K562 (cell line): ENCODE measurements around the gene POLR3G. TPM values are rescaled to one million over a fixed set of nuclear protein-coding genes. Genes with fewer than 3 reads are reported as not detected.

Experiments used
- EP400 ChIP-seq: fragments of 450-650 bp; IDR thresholded peaks from 2 replicates; pipeline ENCODE4 v1.6.1; 2017; ENCODE audit warnings: antibody characterized with exemption, mild to moderate bottlenecking, moderate library complexity
- GABPB2 ChIP-seq: fragments of 250-450 bp; sonication (Bioruptor Pico); conservative IDR thresholded peaks from 2 replicates; pipeline ENCODE4 v1.5.1; 2021; ENCODE audit warnings: mild to moderate bottlenecking
- KLF13 ChIP-seq: fragments of 450-650 bp; IDR thresholded peaks from 2 replicates; pipeline ENCODE4 v1.6.1; 2016; ENCODE audit warnings: missing genetic modification characterization, low read depth, mild to moderate bottlenecking, missing compliant biosample characterization, moderate library complexity, borderline replicate concordance
- MYC ChIP-seq, 2 experiments: fragments of 250-450 bp in 1 of 2; sonication (Bioruptor Pico) in 1 of 2; IDR thresholded peaks; 2 replicates each; pipeline versions ENCODE4 v1.5.1 to v1.6.1; 2012 to 2021; ENCODE audit warnings: low read depth in 2 of 2, borderline replicate concordance in 1 of 2, improper control_type of control experiment in 1 of 2, low read length in 1 of 2, mild to moderate bottlenecking in 1 of 2, moderate library complexity in 1 of 2
- NCOA6 ChIP-seq: fragments of 450-650 bp; IDR thresholded peaks from 2 replicates; pipeline ENCODE4 v1.6.1; 2017; ENCODE audit warnings: mild to moderate bottlenecking
- POLR3G ChIP-seq: IDR thresholded peaks from 2 replicates; pipeline ENCODE4 v1.6.1; 2011; ENCODE audit not compliant: insufficient read length, insufficient replicate concordance; ENCODE audit errors: extremely low read depth
- SRSF1 ChIP-seq: fragments of 200-400 bp; formaldehyde crosslinking; IDR thresholded peaks from 2 replicates; pipeline ENCODE4 v1.6.1; 2017; ENCODE audit warnings: mild to moderate bottlenecking, low read depth, low read length, moderate library complexity
- ZNF232 ChIP-seq: sonication (generic); formaldehyde crosslinking; IDR thresholded peaks from 2 replicates; pipeline ENCODE4 v1.8.0; 2022; ENCODE audit warnings: mild to moderate bottlenecking, missing genetic modification reagents
- ZNF699 ChIP-seq: fragments of 250-450 bp; sonication (Bioruptor Pico); IDR thresholded peaks from 2 replicates; pipeline ENCODE4 v1.8.0; 2021; ENCODE audit warnings: mild to moderate bottlenecking, moderate library complexity; ENCODE audit not compliant: insufficient replicate concordance
- ZNF79 ChIP-seq: fragments of 250-450 bp; sonication (Bioruptor Pico); IDR thresholded peaks from 2 replicates; pipeline ENCODE4 v1.4.0; 2020; ENCODE audit warnings: low read depth, mild to moderate bottlenecking, moderate library complexity
- ZSCAN29 ChIP-seq: fragments of 450-650 bp; IDR thresholded peaks from 2 replicates; pipeline ENCODE4 v1.6.1; 2017
- polyA plus RNA-seq, 8 experiments: library from polyadenylated mRNA; depleted of rRNA in 4 of 8; stranded (reverse) in 5 of 8; unstranded in 3 of 8; fragments of >200 nt; fragmentation: Nextera tagmentation in 2 of 8; fragmentation: Illumina TruSeq in 1 of 8; extraction: Ambion mirVana in 2 of 8; extraction: Trizol in 1 of 8; gene quantifications; 2 replicates each; pipeline versions ENCODE4 v1.2.1 to v1.2.3, GENCODE V29; 2011 to 2014; ENCODE audit warnings: inconsistent platforms in 1 of 8, missing spikeins in 1 of 8
- total RNA-seq, 7 experiments: library from RNA; depleted of rRNA in 6 of 7; stranded (reverse); fragments of >200 nt in 6 of 7; fragmentation: Illumina TruSeq in 2 of 7; extraction: Trizol in 2 of 7; gene quantifications; 2 replicates each; pipeline versions ENCODE4 v1.2.1 to v1.2.3, GENCODE V29; 2011 to 2021; ENCODE audit warnings: low replicate concordance in 1 of 7
- TF ChIP-seq, protein P1 (sequence below): fragments of 200-800 bp; sonication (Bioruptor generic); IDR thresholded peaks from 2 replicates; pipeline ENCODE4 v1.6.1; 2017; ENCODE audit warnings: missing genetic modification characterization, missing compliant biosample characterization
- TF ChIP-seq, protein P2 (sequence below): sonication (generic); formaldehyde crosslinking; IDR thresholded peaks from 2 replicates; pipeline ENCODE4 v1.9.0; 2022; ENCODE audit warnings: mild to moderate bottlenecking, missing genetic modification reagents
- TF ChIP-seq, protein P3 (sequence below): fragments of 250-450 bp; sonication (Bioruptor Pico); IDR thresholded peaks from 2 replicates; pipeline ENCODE4 v1.4.0; 2020; ENCODE audit warnings: mild to moderate bottlenecking, moderate library complexity, borderline replicate concordance
- TF ChIP-seq, protein P4 (sequence below), 2 experiments: fragments of 450-650 bp; IDR thresholded peaks; 2 replicates each; pipeline ENCODE4 v1.6.1; 2018; ENCODE audit warnings: mild to moderate bottlenecking in 2 of 2, low read depth in 1 of 2; ENCODE audit not compliant: partially characterized antibody in 2 of 2
- TF ChIP-seq, protein P5 (sequence below): sonication (generic); formaldehyde crosslinking; IDR thresholded peaks from 2 replicates; pipeline ENCODE4 v1.8.1; 2022; ENCODE audit warnings: missing genetic modification reagents

POLR3G gene
- total and polyA plus RNA-seq, 9 of the 15 experiments (the other 6 are each of a cell fraction or from before 2014, with no cell fraction given), result 39.0 to 111 (median 59.0) TPM

DNA sequence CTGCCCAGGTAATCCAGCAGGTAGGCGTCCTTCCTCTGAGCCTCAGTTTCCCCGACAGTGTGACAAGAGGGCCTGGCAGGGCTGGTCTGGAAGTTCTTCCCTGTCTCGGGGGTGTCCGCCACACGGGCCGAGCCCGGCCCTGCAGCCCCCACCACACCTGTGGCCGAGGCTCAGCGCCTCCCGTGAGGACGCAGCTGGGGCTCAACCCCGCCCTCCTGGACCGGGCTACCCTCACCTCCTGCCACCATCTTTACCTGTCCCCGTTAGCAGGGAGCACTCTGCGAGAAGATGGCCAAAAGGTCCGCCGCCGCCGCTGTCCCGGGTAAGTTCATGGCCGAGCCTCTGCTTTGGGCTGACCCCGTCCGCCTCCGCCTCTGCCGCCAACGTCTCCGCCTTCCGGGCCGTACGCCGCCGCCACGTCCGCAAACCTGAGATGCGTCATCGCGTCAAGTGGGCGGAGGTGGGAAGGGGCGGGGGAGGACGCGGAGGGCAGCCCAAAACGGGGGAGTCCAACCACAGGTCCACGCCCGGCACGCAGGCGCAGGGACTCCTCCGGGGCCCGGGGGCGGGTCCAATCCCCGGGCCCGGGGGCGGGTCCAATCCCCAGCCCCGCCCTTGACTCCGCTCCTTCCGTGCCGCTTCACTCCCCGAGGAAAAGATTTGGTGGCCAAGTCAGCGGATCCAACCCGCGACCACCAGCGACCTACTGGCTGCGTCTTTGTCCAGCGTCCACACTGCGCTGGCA, 54.7 kb downstream of the POLR3G start, which contains the start of gene LYSMD3 (continued):
- TF ChIP-seq, protein P1, sequence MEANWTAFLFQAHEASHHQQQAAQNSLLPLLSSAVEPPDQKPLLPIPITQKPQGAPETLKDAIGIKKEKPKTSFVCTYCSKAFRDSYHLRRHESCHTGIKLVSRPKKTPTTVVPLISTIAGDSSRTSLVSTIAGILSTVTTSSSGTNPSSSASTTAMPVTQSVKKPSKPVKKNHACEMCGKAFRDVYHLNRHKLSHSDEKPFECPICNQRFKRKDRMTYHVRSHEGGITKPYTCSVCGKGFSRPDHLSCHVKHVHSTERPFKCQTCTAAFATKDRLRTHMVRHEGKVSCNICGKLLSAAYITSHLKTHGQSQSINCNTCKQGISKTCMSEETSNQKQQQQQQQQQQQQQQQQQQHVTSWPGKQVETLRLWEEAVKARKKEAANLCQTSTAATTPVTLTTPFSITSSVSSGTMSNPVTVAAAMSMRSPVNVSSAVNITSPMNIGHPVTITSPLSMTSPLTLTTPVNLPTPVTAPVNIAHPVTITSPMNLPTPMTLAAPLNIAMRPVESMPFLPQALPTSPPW (CRISPR knock-in tag), result peak; percentile 99
- TF ChIP-seq MYC (IDR thresholded peaks at IDR 0.05; ENCODE audit: low read depth, low read length), result peak; percentile 56
- TF ChIP-seq MYC (CRISPR knock-in tag; IDR thresholded peaks at IDR 0.05; ENCODE audit: borderline replicate concordance, low read depth), result no peak
- TF ChIP-seq ZNF79 (CRISPR knock-in tag), result no peak
- no peak for TF ChIP-seq GABPB2 (CRISPR knock-in tag)
- TF ChIP-seq NCOA6, result peak; percentile 86; the same call in 1 of the 2 replicates
- TF ChIP-seq, protein P2, sequence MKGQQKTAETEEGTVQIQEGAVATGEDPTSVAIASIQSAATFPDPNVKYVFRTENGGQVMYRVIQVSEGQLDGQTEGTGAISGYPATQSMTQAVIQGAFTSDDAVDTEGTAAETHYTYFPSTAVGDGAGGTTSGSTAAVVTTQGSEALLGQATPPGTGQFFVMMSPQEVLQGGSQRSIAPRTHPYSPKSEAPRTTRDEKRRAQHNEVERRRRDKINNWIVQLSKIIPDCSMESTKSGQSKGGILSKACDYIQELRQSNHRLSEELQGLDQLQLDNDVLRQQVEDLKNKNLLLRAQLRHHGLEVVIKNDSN, result peak; percentile 38; the same call in 1 of the 2 replicates
- TF ChIP-seq, protein P3, sequence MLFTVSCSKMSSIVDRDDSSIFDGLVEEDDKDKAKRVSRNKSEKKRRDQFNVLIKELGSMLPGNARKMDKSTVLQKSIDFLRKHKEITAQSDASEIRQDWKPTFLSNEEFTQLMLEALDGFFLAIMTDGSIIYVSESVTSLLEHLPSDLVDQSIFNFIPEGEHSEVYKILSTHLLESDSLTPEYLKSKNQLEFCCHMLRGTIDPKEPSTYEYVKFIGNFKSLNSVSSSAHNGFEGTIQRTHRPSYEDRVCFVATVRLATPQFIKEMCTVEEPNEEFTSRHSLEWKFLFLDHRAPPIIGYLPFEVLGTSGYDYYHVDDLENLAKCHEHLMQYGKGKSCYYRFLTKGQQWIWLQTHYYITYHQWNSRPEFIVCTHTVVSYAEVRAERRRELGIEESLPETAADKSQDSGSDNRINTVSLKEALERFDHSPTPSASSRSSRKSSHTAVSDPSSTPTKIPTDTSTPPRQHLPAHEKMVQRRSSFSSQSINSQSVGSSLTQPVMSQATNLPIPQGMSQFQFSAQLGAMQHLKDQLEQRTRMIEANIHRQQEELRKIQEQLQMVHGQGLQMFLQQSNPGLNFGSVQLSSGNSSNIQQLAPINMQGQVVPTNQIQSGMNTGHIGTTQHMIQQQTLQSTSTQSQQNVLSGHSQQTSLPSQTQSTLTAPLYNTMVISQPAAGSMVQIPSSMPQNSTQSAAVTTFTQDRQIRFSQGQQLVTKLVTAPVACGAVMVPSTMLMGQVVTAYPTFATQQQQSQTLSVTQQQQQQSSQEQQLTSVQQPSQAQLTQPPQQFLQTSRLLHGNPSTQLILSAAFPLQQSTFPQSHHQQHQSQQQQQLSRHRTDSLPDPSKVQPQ (CRISPR knock-in tag), result no peak
- TF ChIP-seq ZNF232 (CRISPR knock-in tag), result no peak
- peak; percentile 88; the same call in 1 of the 2 replicates for TF ChIP-seq KLF13 (tag)
- no peak for TF ChIP-seq SRSF1
- TF ChIP-seq, protein P4, sequence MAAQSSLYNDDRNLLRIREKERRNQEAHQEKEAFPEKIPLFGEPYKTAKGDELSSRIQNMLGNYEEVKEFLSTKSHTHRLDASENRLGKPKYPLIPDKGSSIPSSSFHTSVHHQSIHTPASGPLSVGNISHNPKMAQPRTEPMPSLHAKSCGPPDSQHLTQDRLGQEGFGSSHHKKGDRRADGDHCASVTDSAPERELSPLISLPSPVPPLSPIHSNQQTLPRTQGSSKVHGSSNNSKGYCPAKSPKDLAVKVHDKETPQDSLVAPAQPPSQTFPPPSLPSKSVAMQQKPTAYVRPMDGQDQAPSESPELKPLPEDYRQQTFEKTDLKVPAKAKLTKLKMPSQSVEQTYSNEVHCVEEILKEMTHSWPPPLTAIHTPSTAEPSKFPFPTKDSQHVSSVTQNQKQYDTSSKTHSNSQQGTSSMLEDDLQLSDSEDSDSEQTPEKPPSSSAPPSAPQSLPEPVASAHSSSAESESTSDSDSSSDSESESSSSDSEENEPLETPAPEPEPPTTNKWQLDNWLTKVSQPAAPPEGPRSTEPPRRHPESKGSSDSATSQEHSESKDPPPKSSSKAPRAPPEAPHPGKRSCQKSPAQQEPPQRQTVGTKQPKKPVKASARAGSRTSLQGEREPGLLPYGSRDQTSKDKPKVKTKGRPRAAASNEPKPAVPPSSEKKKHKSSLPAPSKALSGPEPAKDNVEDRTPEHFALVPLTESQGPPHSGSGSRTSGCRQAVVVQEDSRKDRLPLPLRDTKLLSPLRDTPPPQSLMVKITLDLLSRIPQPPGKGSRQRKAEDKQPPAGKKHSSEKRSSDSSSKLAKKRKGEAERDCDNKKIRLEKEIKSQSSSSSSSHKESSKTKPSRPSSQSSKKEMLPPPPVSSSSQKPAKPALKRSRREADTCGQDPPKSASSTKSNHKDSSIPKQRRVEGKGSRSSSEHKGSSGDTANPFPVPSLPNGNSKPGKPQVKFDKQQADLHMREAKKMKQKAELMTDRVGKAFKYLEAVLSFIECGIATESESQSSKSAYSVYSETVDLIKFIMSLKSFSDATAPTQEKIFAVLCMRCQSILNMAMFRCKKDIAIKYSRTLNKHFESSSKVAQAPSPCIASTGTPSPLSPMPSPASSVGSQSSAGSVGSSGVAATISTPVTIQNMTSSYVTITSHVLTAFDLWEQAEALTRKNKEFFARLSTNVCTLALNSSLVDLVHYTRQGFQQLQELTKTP (IDR thresholded peaks at IDR 0.05; ENCODE audit: low read depth in 1 of 2, partially characterized antibody in 2 of 2), result no peak
- TF ChIP-seq, protein P5, sequence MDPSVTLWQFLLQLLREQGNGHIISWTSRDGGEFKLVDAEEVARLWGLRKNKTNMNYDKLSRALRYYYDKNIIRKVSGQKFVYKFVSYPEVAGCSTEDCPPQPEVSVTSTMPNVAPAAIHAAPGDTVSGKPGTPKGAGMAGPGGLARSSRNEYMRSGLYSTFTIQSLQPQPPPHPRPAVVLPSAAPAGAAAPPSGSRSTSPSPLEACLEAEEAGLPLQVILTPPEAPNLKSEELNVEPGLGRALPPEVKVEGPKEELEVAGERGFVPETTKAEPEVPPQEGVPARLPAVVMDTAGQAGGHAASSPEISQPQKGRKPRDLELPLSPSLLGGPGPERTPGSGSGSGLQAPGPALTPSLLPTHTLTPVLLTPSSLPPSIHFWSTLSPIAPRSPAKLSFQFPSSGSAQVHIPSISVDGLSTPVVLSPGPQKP (CRISPR knock-in tag), result no peak
- no peak for TF ChIP-seq ZSCAN29
- TF ChIP-seq ZNF699 (CRISPR knock-in tag), result no peak
- TF ChIP-seq POLR3G, result no peak
- TF ChIP-seq EP400, result peak; percentile 96
